DND-41 (cell line): ENCODE data around the gene AGRN.
"Not testable (repeated sequence)": the region's sequence is repeated elsewhere in the genome, so short reads cannot be mapped to it uniquely, and the experiment has no call there.

ENCODE experiments used
- ATAC-seq: fragments of 200-7000 bp; cut with Tn5 transposase; 3 replicates; pipeline ENCODE4 v1.9.1; 2021; ENCODE audit warnings: low read depth; ENCODE audit not compliant: insufficient read depth
- DNase-seq: peaks from one replicate; pipeline ENCODE4 v3.0.0-alpha.2; 2020
- H2AFZ ChIP-seq: 2 replicates; pipeline ENCODE4 v1.6.0; 2012; ENCODE audit warnings: low read depth, low read length
- H3K27ac ChIP-seq: 2 replicates; pipeline ENCODE4 v1.5.1; 2012; ENCODE audit warnings: low read length, inconsistent platforms
- H3K27me3 ChIP-seq: fragments of 200-600 bp; sonication (generic); 2 replicates; pipeline ENCODE4 v1.6.0; 2012; ENCODE audit warnings: low read length, mild to moderate bottlenecking, inconsistent platforms; ENCODE audit not compliant: insufficient read depth, poor library complexity
- H3K36me3 ChIP-seq: 2 replicates; pipeline ENCODE4 v1.5.1; 2012; ENCODE audit warnings: low read length, inconsistent platforms; ENCODE audit not compliant: insufficient read depth
- H3K4me1 ChIP-seq: 2 replicates; pipeline ENCODE4 v1.5.1; 2012; ENCODE audit warnings: mild to moderate bottlenecking, low read length; ENCODE audit not compliant: insufficient read depth
- H3K4me2 ChIP-seq: 2 replicates; pipeline ENCODE4 v1.6.0; 2012; ENCODE audit warnings: mild to moderate bottlenecking, moderate library complexity, low read length, inconsistent platforms; ENCODE audit not compliant: insufficient read depth
- H3K4me3 ChIP-seq, 2 experiments: fragments of 200-600 bp in 1 of 2; shearing (Covaris generic) in 1 of 2; 2 replicates each; pipeline ENCODE4 v1.5.1; 2012 to 2016; ENCODE audit warnings: inconsistent platforms in 2 of 2, low read length in 2 of 2, mild to moderate bottlenecking in 2 of 2, low read depth in 1 of 2, moderate library complexity in 1 of 2
- H3K79me2 ChIP-seq: 2 replicates; pipeline ENCODE4 v1.6.0; 2012; ENCODE audit warnings: low read length, inconsistent platforms; ENCODE audit not compliant: insufficient read depth
- H3K9ac ChIP-seq: 2 replicates; pipeline ENCODE4 v1.6.0; 2012; ENCODE audit warnings: low read depth, mild to moderate bottlenecking, inconsistent platforms, low read length, moderate library complexity
- H3K9me3 ChIP-seq: 2 replicates; pipeline ENCODE4 v1.5.1; 2012; ENCODE audit warnings: low read length, moderate library complexity, mild to moderate bottlenecking, inconsistent platforms; ENCODE audit not compliant: insufficient read depth, severe bottlenecking
- H4K20me1 ChIP-seq: 2 replicates; pipeline ENCODE4 v1.6.0; 2012; ENCODE audit warnings: low read length; ENCODE audit not compliant: insufficient read depth
- EZH2 ChIP-seq: IDR thresholded peaks from 3 replicates; pipeline ENCODE4 v1.6.1; 2012; ENCODE audit warnings: borderline replicate concordance, low read depth, mild to moderate bottlenecking, moderate library complexity, low read length, inconsistent platforms; ENCODE audit not compliant: severe bottlenecking
- TF ChIP-seq, protein P1 (sequence below): IDR thresholded peaks from 2 replicates; pipeline ENCODE4 v1.5.1; 2012; ENCODE audit warnings: borderline replicate concordance, low read length, moderate library complexity, mild to moderate bottlenecking; ENCODE audit not compliant: poor library complexity, severe bottlenecking; ENCODE audit errors: extremely low read depth

The AGRN gene

DNA sequence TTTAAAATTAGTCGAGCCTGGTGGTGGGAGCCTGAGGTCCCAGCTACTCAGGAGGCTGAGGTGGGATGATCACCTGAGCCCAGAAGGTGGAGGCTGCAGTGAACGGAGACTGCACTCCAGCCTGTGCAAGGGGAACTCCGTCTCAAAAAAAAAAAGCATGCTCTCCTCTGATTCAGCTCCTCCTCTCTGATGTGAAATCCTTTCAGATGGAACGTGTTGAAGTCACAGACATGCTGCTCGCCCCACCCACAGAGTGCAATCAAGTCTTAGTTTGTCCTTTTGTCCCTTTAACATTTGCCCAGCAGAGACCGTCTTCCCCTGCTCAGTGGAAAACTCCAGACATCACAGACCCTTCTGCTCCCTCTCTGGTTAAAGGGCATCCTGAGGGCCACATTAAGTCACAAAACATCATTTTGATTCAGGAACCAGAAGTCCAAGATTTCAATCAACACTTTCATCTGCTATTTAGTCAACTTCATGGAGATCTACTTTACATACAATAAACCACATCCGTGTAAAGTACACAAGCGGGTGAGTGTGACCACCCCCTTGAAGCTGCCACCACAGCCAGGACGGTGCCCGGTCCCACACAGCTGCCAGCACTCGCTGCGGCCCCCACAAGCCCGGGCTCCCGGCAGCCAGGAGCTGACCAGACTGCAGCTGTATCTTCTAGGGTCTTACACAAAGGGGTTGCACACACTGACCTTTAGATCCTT, 73.1 kb downstream of the AGRN start:
- Histone ChIP-seq H4K20me1 (peaks cover 30% of the 10 kb centered on the region), H3K4me2 (no peak overlapping the region)

DNA sequence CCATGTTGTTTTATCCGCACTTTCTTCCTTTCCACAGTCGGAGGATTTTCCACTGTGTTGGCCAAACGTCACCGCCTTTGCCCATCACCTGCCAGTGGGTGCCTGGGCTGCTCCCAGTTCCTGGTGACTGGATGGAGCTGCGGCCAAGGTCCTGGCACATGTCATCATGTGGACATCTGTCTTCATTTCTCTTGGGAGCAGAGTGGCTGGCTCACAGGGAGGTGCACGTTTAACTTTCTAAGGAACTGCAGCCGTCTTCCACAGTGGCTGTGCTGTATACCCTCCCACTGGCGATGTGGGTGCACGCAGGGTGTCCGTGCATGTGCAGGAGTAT, 73.7 kb downstream of the AGRN start:
- Histone ChIP-seq H3K4me3 (no peak overlapping the region), H3K79me2 (no peaks in the 10 kb centered on the region), H3K27me3 (no peaks in the 10 kb centered on the region), H3K4me1 (no peaks in the 10 kb centered on the region), H2AFZ (no peak overlapping the region), H3K9ac (no peak overlapping the region), H3K4me2 (no peak overlapping the region), H4K20me1 (peaks cover 30% of the 10 kb centered on the region), H3K27ac (no peak overlapping the region), H3K36me3 (peaks cover 4% of the 10 kb centered on the region; the same call in 1 of the 2 replicates), H3K9me3 (no peaks in the 10 kb centered on the region)
- no peak for ATAC-seq
- DNase-seq: no peak
- TF ChIP-seq, protein P1, sequence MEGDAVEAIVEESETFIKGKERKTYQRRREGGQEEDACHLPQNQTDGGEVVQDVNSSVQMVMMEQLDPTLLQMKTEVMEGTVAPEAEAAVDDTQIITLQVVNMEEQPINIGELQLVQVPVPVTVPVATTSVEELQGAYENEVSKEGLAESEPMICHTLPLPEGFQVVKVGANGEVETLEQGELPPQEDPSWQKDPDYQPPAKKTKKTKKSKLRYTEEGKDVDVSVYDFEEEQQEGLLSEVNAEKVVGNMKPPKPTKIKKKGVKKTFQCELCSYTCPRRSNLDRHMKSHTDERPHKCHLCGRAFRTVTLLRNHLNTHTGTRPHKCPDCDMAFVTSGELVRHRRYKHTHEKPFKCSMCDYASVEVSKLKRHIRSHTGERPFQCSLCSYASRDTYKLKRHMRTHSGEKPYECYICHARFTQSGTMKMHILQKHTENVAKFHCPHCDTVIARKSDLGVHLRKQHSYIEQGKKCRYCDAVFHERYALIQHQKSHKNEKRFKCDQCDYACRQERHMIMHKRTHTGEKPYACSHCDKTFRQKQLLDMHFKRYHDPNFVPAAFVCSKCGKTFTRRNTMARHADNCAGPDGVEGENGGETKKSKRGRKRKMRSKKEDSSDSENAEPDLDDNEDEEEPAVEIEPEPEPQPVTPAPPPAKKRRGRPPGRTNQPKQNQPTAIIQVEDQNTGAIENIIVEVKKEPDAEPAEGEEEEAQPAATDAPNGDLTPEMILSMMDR: no peak
- TF ChIP-seq EZH2: no peak

More for the DNA sequence above, 73.1 kb downstream of the AGRN start:
- no peaks in the 10 kb centered on the region for H3K79me2 ChIP-seq
- H2AFZ ChIP-seq: no peak overlapping the region
- no peaks in the 10 kb centered on the region for H3K9me3 ChIP-seq
- no peak overlapping the region for H3K9ac ChIP-seq
- H3K27me3 ChIP-seq: no peaks in the 10 kb centered on the region
- H3K4me3 ChIP-seq: no peak overlapping the region
- no peak for DNase-seq
- H3K27ac ChIP-seq: no peak overlapping the region
- TF ChIP-seq, protein P1: no peak
- TF ChIP-seq EZH2: no peak
- H3K36me3 ChIP-seq: peaks cover 4% of the 10 kb centered on the region; the same call in 1 of the 2 replicates
- no peak for ATAC-seq
- H3K4me1 ChIP-seq: no peaks in the 10 kb centered on the region

DNA sequence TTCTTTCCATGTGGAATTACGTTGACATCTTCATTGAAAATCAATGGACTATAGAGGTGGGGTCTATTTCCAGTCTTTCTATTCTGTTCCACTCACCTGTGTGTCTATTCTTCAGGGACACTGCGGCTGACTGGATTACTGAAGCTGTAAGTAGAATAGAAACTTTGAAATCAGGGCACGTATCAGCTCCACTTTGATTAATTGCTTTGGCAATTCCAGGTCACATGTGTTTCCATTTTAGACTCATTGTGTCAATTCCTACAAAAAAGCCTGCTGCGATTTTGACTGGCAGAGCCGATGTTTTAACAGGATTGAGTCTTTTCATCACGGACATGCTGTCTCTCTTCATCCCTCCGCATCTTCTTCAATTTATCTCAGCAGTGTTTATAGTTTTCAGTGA, 75.1 kb downstream of the AGRN start:
- no peaks in the 10 kb centered on the region for H3K9me3 ChIP-seq
- no peaks in the 10 kb centered on the region for H3K27me3 ChIP-seq
- H3K9ac ChIP-seq: no peak overlapping the region
- no peak overlapping the region for H3K27ac ChIP-seq
- DNase-seq: no peak
- H3K36me3 ChIP-seq: peaks cover 4% of the 10 kb centered on the region; the same call in 1 of the 2 replicates
- no peak for ATAC-seq
- no peak for TF ChIP-seq EZH2
- TF ChIP-seq, protein P1: no peak
- peaks cover 30% of the 10 kb centered on the region for H4K20me1 ChIP-seq
- H3K4me3 ChIP-seq: no peak overlapping the region
- no peaks in the 10 kb centered on the region for H3K79me2 ChIP-seq
- H3K4me2 ChIP-seq: no peak overlapping the region
- H2AFZ ChIP-seq: no peak overlapping the region
- no peaks in the 10 kb centered on the region for H3K4me1 ChIP-seq

GRCh38 chr1:1096136-1096535, 76.2 kb downstream of the AGRN start:
- H3K79me2 ChIP-seq, H3K4me3 ChIP-seq, H2AFZ ChIP-seq, ATAC-seq, H3K9ac ChIP-seq, H3K36me3 ChIP-seq, H3K9me3 ChIP-seq, DNase-seq, H3K27ac ChIP-seq, H3K27me3 ChIP-seq, H3K4me2 ChIP-seq, H3K4me1 ChIP-seq: not testable (repeated sequence)
- peaks cover 21% of the 10 kb centered on the region for H4K20me1 ChIP-seq
